Endodermal cell (in vitro differentiated cells): ENCODE data around the gene MED8. TPM values are rescaled to one million over a fixed set of nuclear protein-coding genes. Genes with fewer than 3 reads are reported as not detected.

ENCODE experiments used
- DNase-seq: peaks from one replicate; pipeline ENCODE4 v3.0.0-alpha.2; 2017
- H3K27ac ChIP-seq: 2 replicates; pipeline ENCODE4 v1.5.1; 2013; ENCODE audit warnings: mild to moderate bottlenecking, low read depth, low read length, moderate library complexity
- H3K27me3 ChIP-seq: 2 replicates; pipeline ENCODE4 v1.6.1; 2013; ENCODE audit warnings: mild to moderate bottlenecking, low read length, moderate library complexity; ENCODE audit not compliant: insufficient read depth, control insufficient read depth, poor library complexity, severe bottlenecking
- H3K36me3 ChIP-seq: 2 replicates; pipeline ENCODE4 v1.7.0; 2013; ENCODE audit warnings: mild to moderate bottlenecking, low read length, moderate library complexity; ENCODE audit not compliant: control insufficient read depth, insufficient read depth
- H3K4me1 ChIP-seq: one replicate; pipeline ENCODE4 v1.7.0; 2013; ENCODE audit warnings: low read length; ENCODE audit not compliant: control insufficient read depth, insufficient read depth
- H3K4me3 ChIP-seq: 2 replicates; pipeline ENCODE4 v1.5.1; 2013; ENCODE audit warnings: mild to moderate bottlenecking, low read length, moderate library complexity
- H3K9ac ChIP-seq: 2 replicates; pipeline ENCODE4 v1.6.1; 2013; ENCODE audit warnings: mild to moderate bottlenecking, low read length, moderate library complexity; ENCODE audit not compliant: poor library complexity, severe bottlenecking; ENCODE audit errors: extremely low read depth
- H3K9me3 ChIP-seq: 2 replicates; pipeline ENCODE4 v1.6.1; 2013; ENCODE audit warnings: mild to moderate bottlenecking, low read length, moderate library complexity; ENCODE audit not compliant: control insufficient read depth
- H3K27ac Mint-ChIP-seq: 2 replicates; pipeline ENCODE4 v1.8.0; 2020; ENCODE audit warnings: mixed read lengths
- H3K27me3 Mint-ChIP-seq: 2 replicates; pipeline ENCODE4 v1.8.0; 2021; ENCODE audit warnings: mild to moderate bottlenecking, mixed read lengths; ENCODE audit not compliant: insufficient read depth
- H3K36me3 Mint-ChIP-seq: 2 replicates; pipeline ENCODE4 v1.8.0; 2020; ENCODE audit warnings: low read depth, mixed read lengths
- H3K4me1 Mint-ChIP-seq: 2 replicates; pipeline ENCODE4 v1.8.0; 2020; ENCODE audit warnings: mixed read lengths
- H3K4me3 Mint-ChIP-seq: 2 replicates; pipeline ENCODE4 v1.8.0; 2020; ENCODE audit warnings: mild to moderate bottlenecking, moderate library complexity, mixed read lengths
- H3K9me3 Mint-ChIP-seq: 2 replicates; pipeline ENCODE4 v1.8.0; 2020; ENCODE audit warnings: mild to moderate bottlenecking, mixed read lengths
- CTCF ChIP-seq: fragments of 200-600 bp; sonication (generic); conservative IDR thresholded peaks from 2 replicates; pipeline ENCODE4 v1.5.0; 2021; ENCODE audit warnings: antibody characterized with exemption, mild to moderate bottlenecking
- WGBS, 2 experiments: methylation state at CpG; one replicate each; pipeline versions ENCODE4 v1.1.5 to v1.1.7; 2013; ENCODE audit warnings: missing lambda C conversion rate in 2 of 2, mixed read lengths in 1 of 2; ENCODE audit not compliant: insufficient coverage in 1 of 2, insufficient read length in 1 of 2; 5-methylcytosine and 5-hydroxymethylcytosine counted together
- total RNA-seq, 2 donors: library from RNA; stranded (reverse); fragmentation: NEBNext Ultra II Directional in 1 of 2; extraction: Animal tissue kit (Norgen Biotek cat#: 25700) in 1 of 2; gene quantifications; 2 replicates in 1 of 2; 3 replicates in 1 of 2; pipeline ENCODE4 v1.2.1, GENCODE V29; 2021

The MED8 gene
- total RNA-seq, 2 donors from 2014 or later = 16.1 to 18.8 TPM

DNA sequence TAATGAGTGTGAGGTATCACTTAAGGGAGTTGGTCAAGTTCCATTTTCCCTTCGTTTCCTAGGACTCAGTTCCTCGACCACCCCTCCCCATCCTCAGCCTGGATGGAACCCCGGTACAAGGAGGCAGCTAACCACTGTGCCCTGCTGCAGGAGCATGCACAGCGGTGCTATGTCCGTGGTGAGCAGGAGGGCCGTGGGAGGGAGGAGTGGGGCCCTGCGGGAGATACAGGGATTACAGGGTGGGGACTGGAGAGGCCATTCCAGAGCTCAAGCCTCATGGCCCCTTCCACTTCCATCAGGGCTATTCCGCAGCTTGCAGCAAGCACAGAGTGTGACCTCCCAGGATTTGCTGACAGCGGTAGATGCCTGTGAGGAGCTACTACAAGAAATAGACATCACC lies 38.3 kb upstream of the MED8 start:
- Histone ChIP-seq H3K4me3 (no peak overlapping the region), H3K27me3 (no peaks in the 10 kb centered on the region), H3K4me1 (no peaks in the 10 kb centered on the region), H3K27ac (no peak overlapping the region), H3K9me3 (no peaks in the 10 kb centered on the region), H3K9ac (no peak overlapping the region), H3K36me3 (peaks cover 57% of the 10 kb centered on the region)
- no peak for DNase-seq
- Mint-ChIP-seq H3K36me3 (peaks cover 85% of the 10 kb centered on the region), H3K4me3 (no peak overlapping the region), H3K9me3 (no peaks in the 10 kb centered on the region), H3K4me1 (no peaks in the 10 kb centered on the region), H3K27ac (no peak overlapping the region), H3K27me3 (no peaks in the 10 kb centered on the region)
- 94 to 100% methylated on average over 3 to 9 of the region's 9 CpGs for WGBS, 2 experiments
- TF ChIP-seq CTCF = no peak

DNA sequence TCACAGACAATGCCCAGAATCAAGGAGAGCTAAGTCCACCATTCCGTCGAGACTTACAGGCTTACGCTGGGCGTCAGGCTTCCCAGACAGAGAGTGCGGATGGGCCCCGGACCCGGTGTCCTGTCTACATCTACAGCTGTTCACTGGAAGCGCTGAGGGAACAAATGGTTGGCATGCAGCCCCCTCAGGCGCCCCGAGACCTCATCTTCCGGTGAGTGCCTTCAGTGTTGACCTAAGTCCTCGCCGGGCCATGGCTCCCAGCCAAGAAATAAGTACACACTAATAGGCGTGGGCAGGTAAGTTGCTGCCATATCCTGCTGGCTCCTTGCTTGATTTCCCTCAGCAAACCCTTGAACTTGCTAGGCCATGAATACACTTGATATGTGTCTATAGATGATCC lies 37.9 kb upstream of the MED8 start:
- H3K4me3 Mint-ChIP-seq = no peak overlapping the region
- no peak for DNase-seq
- Histone ChIP-seq H3K9ac (no peak overlapping the region), H3K9me3 (no peaks in the 10 kb centered on the region), H3K36me3 (peaks cover 57% of the 10 kb centered on the region), H3K27ac (no peak overlapping the region), H3K27me3 (no peaks in the 10 kb centered on the region), H3K4me1 (no peaks in the 10 kb centered on the region), H3K4me3 (no peak overlapping the region)
- H3K27me3 Mint-ChIP-seq = no peaks in the 10 kb centered on the region
- peaks cover 85% of the 10 kb centered on the region for H3K36me3 Mint-ChIP-seq
- WGBS, 2 experiments = 96 to 99% methylated on average over 13 to 14 of the region's 14 CpGs
- no peaks in the 10 kb centered on the region for H3K9me3 Mint-ChIP-seq
- peak overlapping the region; percentile 72 for H3K27ac Mint-ChIP-seq
- TF ChIP-seq CTCF = no peak
- H3K4me1 Mint-ChIP-seq = no peaks in the 10 kb centered on the region

- Mint-ChIP-seq H3K4me1 (no peaks in the 10 kb centered on the region), H3K9me3 (no peaks in the 10 kb centered on the region), H3K4me3 (no peak overlapping the region), H3K27me3 (no peaks in the 10 kb centered on the region), H3K36me3 (peaks cover 81% of the 10 kb centered on the region), H3K27ac (no peak overlapping the region)
- no peak overlapping the region for H3K27ac ChIP-seq
- WGBS, 2 experiments = 94 to 100% methylated on average over 5 to 11 of the region's 11 CpGs
- H3K36me3 ChIP-seq = peaks cover 57% of the 10 kb centered on the region
- H3K4me3 ChIP-seq = no peak overlapping the region
- H3K4me1 ChIP-seq = no peaks in the 10 kb centered on the region
- H3K9me3 ChIP-seq = no peaks in the 10 kb centered on the region
- DNase-seq = no peak
- H3K9ac ChIP-seq = no peak overlapping the region
- no peaks in the 10 kb centered on the region for H3K27me3 ChIP-seq
- no peak for TF ChIP-seq CTCF
Observed at GRCh38 chr1:43426221-43426620, 36.6 kb upstream of the MED8 start.
